Suppressor macrophage (primary cell): ENCODE data around the gene SYNE2.
"Not testable (repeated sequence)": the region's sequence is repeated elsewhere in the genome, so short reads cannot be mapped to it uniquely, and the experiment has no call there.

Experiments
- DNase-seq, 4 experiments: peaks; one replicate each; pipeline ENCODE4 v3.0.0-alpha.2; 2020 to 2022

The SYNE2 gene

DNA sequence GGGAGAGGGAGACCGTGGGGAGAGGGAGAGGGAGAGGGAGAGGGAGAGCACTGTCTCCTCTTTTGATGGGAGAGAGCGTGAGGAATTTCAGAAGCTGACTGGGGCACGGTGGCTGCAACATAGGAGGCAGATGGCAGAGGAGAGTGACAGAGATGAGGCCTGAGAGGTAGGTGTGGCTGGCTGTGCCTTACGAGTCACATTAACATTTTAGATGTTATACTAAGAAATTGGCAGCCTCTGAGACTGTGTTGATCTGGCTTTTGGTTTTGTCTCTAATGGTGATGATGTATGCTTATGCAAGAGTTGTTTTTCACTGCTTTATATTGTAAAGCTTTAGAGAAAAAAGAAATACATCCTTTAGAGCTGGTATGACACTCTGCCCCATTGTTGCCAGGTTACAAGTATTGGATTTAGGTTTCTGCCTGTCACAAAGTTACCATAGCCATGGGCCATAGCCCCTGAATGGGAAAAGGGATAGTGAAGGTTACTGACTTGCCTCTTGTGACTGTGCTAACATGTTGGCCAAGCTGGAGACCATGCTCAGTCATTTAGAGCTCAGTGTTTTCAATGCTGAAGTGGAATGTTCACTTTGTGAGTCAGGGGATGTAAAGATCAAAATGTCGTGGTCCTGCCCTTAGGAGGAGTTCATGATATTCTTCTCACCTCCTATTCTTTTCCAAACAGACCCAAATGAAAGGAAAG is 186.2 kb downstream of the SYNE2 start:
- no peak for DNase-seq

DNA sequence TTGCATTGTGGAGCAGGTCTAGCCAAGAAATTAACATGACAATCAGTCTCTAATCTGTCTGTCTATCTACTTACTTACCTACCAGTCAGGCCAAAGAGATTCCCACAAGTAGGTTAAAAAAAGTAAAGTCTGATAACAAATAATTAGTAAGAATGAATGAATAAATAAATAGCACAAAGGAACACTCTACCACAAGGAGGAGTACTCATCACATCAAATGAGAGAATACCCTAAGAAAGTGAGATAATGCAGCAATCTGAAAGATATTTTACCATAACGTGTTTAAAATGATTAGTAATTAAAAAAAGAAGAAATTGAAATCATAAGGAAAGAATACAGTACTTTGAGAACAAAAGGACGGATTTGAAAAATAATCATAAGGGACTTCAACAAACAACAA is 187.2 kb downstream of the SYNE2 start:
- no peak for DNase-seq

DNA sequence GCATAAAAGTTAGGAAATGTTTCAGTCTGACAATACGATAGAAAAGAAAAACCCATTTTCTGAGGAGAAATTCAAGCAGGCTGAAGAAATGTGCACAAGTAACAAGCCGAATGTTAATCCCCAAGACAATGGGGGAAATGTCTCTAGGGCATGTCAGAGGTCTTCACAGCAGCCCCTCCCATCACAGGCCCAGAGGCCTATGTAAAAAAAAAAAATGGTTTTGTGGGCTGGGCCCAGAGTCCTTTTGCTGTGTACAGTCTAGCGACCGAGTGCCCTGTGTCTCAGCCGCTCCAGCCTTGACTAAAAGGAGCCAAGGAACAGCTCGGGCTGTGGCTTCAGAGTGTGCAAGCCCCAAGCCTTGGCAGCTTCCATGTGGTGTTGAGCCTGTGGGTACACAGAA is 190.5 kb downstream of the SYNE2 start:
- DNase-seq = not testable (repeated sequence)

DNA sequence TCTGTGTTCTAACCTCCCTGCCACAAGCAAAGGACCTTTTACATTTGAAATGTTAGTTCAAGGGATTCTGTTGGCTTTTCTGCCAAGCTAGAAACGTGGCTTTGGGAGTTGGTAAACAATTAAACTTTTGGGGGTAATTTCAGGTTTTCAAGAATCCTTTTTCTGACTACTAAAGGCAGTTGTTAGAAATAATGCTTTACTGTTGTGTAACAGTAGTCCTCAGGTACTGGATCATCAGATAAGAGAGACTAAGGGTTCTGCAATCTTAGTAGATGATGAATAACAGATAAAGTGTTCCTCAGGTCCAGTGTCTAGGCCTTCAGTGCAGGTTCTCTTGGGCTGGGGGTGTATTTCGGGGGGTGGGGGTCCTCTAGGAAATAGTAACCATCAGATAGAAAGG is 192.3 kb downstream of the SYNE2 start:
- DNase-seq = no peak

DNA sequence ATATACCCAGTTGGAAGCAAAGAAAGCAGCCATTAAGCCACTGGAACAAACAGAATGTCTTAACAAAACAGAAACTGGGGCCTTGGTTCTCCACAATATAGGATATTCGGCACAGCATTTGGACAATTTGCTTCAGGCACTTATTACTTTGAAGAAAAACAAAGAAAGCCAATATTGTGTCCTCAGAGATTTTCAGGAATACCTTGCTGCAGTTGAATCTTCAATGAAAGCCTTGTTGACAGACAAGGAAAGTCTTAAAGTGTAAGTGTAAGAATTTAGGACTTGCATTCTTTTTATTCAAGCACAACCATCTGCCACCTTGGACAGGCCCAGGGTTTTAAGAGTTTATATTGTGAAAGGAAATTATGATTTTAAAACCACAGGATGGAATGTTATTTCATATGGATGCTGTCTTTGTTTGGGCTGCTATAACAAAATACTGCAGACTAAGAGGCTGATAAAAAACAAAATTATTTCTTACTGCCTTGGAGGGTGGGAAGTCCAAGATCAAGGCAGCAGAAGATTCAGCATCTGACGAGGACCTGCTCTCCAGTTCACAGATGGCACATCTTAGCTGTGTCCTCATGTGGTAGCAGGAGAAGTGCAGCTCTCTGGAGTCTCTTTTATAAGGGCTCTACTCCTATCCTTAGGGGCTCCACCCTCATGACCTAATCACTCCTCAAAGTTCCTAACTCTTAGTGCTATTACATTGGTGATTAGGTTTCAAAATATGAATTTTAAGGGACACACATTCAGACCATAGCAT is 197.0 kb downstream of the SYNE2 start:
- no peak for DNase-seq

DNA sequence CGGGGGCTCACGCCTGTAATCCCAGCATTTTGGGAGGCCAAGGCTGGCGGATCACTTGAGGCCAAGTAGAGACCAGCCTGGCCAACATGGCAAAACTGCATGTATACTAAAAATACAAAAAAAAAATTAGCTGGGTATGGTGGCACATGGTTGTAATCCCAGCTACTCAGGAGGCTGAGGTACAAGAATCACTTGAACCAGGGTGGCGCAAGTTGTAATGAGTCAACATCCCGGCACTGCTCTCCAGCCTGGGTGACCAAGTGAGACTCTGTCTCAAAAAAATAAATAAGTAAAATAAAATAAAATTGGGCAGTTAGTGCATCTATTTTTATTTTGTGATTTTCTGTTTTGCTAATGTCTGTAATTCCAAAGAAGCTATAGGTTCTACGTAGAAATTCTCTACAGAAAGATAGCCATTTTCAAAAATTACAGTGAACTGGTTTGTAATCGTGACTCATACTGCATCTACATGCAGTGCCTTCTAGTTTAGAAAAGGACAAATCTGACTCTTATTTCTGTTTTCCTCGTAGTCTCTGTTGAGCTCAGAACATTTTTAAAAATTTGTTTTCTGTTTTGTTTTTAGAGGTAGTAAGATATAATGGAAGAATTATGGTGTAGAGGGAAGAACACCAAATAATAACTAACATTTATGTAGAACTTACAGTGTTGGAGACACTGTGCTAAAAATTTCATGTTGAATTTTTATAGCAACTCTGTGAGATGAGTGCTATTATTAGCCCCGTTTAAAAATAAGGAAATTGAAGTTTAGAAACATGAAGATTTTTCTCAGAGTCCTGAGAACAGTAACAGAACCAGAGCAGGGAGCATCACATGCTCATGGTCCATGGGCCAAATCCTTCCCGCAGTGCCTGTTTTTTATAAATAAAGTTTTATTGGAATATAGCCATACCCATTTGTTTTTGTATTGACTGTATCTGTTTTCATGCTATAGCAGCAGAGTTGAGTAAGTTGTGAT is 201.2 kb downstream of the SYNE2 start:
- no peak for DNase-seq

DNA sequence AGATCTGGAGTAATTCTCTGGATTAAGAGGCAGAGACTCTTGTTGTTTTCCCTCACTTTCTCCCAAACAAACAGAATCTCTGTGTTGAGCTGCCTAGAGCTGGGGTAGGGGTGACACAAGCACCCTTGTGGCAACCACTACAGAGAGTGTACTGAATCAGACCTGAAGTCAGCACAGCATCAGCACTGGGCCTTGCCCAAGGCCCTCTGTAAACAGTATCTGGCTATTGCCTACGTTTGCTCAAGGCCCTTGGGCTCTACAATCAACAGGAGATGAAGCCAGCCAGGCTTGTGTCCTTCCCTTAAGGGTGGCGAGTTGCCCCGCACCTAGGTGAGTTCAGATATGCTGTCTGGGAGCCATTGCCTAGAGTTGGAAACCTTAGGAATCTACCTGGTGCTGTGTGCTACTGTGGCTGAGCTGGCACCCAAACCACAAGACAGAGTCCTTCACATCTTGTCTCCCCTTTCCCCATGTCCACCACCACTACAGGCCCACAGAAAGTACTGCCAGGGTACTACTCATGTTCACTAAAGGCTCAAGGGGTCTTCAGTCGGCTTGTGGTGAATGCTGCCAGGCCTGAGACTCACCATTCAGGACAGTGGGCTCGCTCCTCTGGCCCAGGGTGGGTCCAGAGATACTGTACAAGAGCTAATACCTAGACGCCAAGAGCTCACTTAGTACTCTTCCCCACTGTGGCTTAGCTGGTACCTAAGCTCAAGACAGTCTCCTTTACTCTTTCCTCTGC is 206.8 kb downstream of the SYNE2 start:
- DNase-seq = no peak

DNA sequence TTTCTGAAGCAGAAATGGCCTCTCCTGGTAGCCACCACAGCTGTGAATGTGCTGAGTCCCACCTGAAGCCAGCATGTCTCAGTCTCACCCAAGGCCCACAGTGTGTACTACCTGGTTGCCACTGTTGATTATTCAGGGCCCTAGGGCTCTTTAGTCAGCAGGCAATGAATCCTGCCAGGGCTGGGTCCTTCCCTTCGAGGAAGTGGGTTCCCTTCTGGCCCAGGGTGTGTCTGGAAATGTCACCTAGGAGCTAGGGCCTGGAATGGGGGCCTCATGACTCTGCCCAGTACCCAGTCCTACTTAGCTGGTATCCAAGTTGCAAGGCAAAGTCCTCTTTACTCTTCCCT is 207.4 kb downstream of the SYNE2 start:
- DNase-seq = no peak

DNA sequence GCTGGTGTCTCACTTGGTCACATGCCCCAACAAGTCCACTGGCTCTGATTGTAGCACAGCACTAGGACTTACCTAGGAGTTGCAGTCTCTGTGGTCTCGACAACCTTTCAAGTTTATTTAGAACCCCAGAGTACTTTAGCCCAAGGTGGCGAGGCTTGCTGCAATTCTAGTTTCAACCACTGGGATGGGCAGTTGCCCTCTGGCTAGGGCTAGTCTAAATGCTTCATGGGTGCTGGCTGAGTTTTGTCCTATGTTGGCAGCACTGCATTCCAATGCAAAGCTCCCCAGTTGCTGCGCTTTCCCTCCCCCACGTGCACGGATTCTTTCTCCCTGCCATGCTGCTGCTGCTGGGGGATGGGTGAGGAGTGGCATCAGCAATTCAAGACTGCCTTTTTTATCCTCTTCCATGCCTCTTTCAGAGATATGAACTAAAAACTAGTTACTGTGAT is 207.9 kb downstream of the SYNE2 start:
- peak in 3 of 4 experiments; percentile 1 to 10 (median 5) for DNase-seq

DNA sequence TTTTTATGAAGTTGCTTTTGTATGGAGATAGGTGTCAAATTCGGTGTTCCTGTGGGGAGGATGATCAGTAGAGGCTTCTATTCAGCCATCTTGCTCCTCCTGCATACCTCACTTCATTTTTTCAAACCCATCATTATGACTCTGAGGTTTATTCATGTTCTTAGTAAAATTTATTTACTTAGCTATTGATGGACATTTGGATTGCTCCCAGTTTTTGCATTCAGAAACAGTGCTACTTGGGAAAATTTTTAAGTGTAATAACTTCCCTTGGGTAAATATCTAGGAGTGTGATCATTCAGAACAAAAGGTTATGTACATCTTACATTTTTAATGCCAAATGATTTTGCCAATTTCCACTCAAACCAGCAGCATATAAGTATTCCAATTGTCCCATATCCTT is 208.3 kb downstream of the SYNE2 start:
- DNase-seq = no peak

DNA sequence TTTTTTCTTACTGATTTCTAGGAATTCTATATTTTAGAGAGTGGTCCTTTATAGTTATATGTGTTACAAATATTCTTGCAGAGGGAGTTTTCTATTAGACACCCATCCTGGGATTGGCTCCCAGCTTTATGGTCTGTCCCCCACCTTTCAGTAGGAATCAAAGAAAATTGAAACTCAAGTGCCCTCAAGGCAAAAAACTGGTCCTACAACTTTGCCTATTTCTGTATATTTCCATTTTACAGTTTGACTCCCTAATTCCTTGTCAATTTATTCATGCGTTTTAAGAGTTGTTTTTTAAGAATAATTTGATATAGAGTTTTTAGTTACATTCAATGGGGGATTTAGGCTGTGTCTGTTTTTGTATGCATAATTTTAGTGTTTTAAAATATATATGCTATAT is 208.9 kb downstream of the SYNE2 start:
- DNase-seq = no peak

DNA sequence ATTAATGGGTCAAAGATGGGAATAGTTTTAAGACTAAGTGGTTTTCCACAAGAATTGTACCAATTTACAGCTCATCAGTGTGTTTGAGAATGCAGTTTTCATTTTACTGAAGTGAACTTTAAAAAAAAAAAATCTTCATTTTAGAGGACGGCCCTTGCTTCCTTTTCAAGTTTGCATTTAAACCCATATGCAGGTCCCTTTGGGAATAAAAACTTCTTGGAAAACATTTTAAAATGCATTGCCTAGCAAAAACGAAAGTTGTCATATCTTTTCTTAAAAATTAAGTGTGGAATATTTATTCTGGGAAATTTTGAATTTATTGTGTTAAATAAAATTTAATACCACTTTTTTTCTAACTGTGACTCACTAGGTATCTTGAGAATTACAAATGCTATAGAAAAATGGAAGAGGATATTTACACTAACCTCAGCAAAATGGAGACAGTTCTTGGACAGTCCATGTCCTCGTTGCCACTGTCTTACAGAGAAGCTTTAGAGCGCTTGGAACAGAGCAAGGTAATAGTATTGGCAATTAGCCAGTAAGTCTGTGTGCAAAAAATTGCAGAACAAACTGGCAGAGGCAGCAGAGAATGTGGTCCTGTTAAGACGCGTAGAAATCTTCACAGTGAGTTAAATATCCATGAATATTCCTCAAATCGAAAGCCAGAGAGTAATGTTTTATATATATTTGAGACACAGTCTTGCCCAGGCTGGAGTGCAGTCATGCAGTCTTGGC is 209.7 kb downstream of the SYNE2 start:
- no peak for DNase-seq

DNA sequence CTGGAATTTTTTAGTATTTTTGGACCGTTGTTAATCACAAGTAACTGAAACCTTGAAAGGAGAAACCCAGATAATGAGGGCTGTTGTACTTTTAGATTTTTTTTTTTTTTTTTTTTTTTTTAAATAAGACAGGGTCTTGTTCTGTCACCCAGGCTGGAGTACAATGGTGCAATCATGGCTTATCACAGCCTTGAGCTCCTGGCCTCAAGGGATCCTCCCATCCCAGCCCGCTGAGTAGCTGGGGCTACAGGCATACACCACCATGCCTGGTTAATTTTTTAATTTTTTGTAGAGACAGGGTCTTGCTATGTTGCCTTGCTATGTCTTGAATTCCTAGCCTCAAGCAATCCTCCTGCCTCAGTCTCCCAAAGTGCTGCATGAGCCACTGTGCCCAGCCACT is 211.6 kb downstream of the SYNE2 start:
- DNase-seq = no peak

DNA sequence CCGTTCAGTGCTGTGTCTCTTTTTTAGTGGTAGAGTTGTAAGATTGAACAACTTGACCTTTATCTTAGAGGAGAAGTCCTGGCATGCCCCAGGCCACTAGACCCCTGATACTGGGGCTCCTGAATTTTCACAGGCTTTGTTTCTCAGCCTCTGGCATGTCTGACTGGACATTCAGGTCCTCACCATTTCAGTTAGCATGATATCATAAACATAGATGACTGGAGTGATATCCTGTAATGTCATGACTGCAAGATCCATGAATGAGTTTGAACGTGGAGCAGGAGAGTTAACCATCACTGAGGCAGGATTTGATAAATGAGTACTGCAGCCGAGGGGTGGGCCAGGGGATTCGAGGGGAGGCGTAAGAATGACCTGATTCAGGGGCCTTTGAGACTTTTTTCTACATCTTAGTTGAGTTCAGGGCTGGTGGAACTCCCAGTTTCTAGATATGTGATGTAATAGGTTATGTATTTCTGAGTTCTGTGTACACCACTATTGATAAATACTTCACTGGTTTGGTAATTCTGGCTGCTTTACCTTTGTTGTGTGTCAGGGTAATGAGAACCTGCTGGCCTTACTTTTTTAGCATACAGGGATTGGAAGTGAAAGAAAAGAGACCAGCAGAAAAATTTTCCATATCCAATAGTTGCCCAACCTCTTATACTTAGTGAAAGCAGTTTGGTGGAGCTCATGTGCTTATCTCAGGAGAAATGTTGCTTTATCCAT is 217.0 kb downstream of the SYNE2 start:
- DNase-seq = no peak

DNA sequence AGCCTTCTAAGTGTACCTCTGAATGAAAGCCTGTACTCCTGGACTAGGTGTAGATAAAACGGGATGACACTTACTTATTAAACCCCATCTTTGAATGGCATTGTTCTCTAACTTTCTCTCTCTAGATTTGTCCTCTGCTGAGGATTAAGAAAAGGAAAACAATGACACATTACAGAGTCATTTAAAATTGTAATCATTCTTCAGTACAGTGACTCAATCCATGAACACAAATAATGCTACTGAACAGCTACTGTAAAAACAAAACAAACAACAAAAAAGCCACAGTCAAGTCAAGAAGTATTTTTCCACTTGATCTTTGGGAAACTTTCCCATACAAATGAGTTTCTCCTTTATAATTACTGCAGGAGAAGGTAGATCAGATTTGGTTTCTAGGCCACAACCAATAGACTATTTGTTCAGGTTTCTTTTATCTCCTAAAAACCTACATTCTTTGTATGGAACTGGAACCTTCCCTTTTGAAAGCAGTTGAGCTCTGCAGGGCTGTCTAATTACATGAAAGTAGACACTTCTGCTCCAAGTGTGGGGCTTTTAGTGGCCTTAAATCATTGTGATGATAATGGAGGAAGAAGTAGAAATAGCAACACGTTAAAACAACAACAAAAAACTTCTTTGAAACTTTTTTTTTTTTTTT is 222.3 kb downstream of the SYNE2 start:
- DNase-seq = no peak

DNA sequence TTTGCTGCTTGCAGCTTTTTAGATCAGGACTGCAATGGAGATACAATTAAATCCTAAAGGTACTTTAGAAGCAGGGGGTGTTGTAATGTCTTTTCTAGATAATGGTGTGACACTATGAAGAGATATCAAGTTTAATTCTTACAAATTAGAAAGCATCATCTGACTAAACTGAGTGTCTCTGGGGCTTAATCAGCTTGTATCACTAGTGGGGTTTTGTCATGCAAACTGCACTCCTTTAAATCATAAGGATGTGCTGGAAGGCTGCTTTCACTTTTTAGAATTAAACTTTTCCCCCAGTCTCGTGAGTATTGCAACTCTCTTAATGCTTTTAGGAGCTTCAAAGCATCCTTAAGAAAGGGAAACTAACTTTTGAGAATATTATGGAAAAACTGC is 222.8 kb downstream of the SYNE2 start:
- no peak for DNase-seq

DNA sequence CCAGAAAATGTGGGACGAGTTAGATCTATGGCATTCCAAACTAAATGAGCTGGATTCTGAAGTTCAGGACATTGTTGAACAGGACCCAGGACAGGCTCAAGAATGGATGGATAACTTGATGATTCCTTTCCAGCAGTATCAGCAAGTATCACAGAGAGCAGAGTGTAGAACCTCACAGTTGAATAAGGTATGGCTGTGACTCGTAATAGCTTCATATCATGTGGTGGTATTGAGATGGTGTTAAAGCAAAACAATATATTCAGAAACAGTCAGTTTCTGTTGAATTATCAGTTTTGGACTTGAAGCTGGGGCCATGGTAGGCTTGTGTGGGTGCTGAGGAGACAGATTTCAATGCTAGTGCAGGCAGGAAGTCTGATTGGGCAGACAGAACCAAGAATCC is 227.6 kb downstream of the SYNE2 start:
- DNase-seq = no peak

DNA sequence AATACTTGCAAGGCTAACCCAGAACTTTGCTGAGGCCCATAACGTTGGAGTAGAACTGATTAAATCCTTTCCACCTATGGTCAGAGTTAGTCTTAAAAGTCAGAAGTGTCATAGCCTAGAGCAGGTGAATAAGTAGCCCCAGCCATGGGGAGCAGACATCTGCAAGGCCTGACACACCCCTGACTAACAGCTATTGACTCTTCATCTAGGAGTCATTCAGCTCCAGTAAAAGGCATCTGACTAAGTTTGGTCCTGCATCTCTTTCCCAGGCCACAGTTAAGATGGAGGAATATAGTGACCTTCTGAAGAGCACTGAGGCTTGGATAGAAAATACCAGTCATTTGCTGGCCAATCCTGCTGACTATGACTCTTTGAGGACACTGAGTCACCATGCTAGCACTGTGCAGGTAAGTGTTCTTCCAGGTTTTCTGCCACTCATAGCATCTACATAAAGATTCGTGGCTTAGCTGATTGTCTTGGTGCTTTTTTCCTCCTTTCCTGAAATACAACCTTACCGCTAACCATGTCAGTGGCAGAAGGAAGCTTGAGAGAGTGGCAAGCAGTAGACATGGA is 228.5 kb downstream of the SYNE2 start:
- no peak for DNase-seq

DNA sequence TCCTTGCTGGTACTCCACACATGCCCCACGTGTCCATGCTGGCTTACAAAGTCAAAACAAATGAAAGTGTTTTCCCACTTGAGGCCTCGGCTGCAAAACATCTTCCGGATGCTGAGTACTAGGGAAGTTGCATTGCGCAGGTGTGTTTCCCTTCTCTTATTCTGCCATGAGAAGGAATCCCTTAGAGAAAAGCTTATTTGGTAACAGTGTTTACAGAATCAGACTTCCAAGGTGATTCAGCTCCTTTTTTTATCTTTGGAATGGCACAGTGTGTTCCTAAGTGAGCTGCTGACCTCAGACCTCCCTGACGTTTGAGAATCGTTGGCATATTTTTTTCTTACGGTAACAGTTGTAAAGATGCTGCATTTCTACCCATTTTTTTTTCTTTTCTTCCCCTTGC is 230.0 kb downstream of the SYNE2 start:
- DNase-seq = no peak

DNA sequence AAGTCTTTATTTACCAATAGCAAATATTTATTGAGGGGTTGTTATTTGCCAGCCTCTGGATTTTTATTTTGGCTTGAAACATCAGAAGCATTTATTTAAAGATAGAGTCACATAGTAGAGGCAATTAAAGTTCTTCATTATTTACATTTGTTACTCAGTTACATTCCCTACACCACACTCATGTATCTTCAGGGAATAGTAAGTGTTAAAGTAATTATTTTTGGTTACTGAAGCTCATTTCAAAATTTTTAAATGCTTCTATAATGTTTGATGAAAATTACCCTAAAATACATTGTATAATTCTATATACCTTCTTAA is 235.8 kb downstream of the SYNE2 start:
- DNase-seq = no peak
